GM12878 (cell line): ENCODE results near the gene N4BP2L1. TPM values are rescaled to one million over a fixed set of nuclear protein-coding genes. Genes with fewer than 3 reads are reported as not detected.

Experiments
- ATAC-seq: fragments of 200-7000 bp; cut with Tn5 transposase; 3 replicates; pipeline ENCODE4 v1.9.1; 2020; ENCODE audit warnings: mild to moderate bottlenecking, moderate library complexity
- BruUV-seq: library from RNA; stranded (reverse); fragments of 400-500 nt; replicated peaks from 2 replicates; lab custom pipeline; 2021; lab: Mats Ljungman, UMichigan
- CTCF ChIA-PET: fragments of 300-600 bp; sonication (Branson Sonifier 250); formaldehyde crosslinking; extraction: SDS; loops from one replicate; lab custom pipeline; 2021; ENCODE audit warnings: inconsistent platforms; lab: Yijun Ruan, JAX
- POLR2A ChIA-PET: fragments of 350-600 bp; formaldehyde crosslinking; extraction: SDS; loops from one replicate; lab custom pipeline; 2021; ENCODE audit warnings: inconsistent platforms; lab: Charles Lee
- RAD21 ChIA-PET: fragments of 300-600 bp; sonication (Branson Sonifier 250); formaldehyde crosslinking; loops from one replicate; lab custom pipeline; 2023; ENCODE audit warnings: antibody characterized with exemption; ENCODE audit not compliant: unreplicated experiment; lab: Charles Lee
- SMC1A ChIA-PET: fragments of 300-600 bp; sonication (Branson Sonifier 250); formaldehyde crosslinking; loops from one replicate; lab custom pipeline; 2023; ENCODE audit not compliant: unreplicated experiment, uncharacterized antibody; lab: Charles Lee
- DNase-seq: peaks from one replicate; pipeline ENCODE4 v3.0.0-alpha.2; 2011; ENCODE audit warnings: low read depth, low spot score
- FAIRE-seq: peaks from 3 replicates; lab custom pipeline; 2011; peaks lifted over from hg19 to GRCh38; lab: Jason Lieb, UNC
- H2AFZ ChIP-seq: 2 replicates; pipeline ENCODE4 v1.6.0; 2011; ENCODE audit warnings: low read depth, low read length, control low read depth; ENCODE audit not compliant: control insufficient read depth
- H3K27ac ChIP-seq: 2 replicates; pipeline ENCODE4 v1.5.1; 2011; ENCODE audit warnings: control low read depth; ENCODE audit not compliant: control insufficient read depth, insufficient read depth
- H3K27me3 ChIP-seq, 2 experiments: replicated peaks in 1 of 2; 2 replicates each; pipeline versions ENCODE4 v1.6.0 to v1.6.1; 2011; ENCODE audit warnings: low read length in 1 of 2; ENCODE audit not compliant: control insufficient read depth in 2 of 2, insufficient read depth in 2 of 2
- H3K36me3 ChIP-seq, 2 experiments: 2 replicates each; pipeline ENCODE4 v1.5.1; 2011; ENCODE audit warnings: low read length in 1 of 2; ENCODE audit not compliant: control insufficient read depth in 2 of 2, insufficient read depth in 2 of 2
- H3K4me1 ChIP-seq: 2 replicates; pipeline ENCODE4 v1.6.1; 2011; ENCODE audit warnings: mild to moderate bottlenecking, low read length, moderate library complexity, mixed read lengths; ENCODE audit not compliant: control insufficient read depth, insufficient read depth
- H3K4me2 ChIP-seq: 2 replicates; pipeline ENCODE4 v1.6.0; 2011; ENCODE audit warnings: control low read depth; ENCODE audit not compliant: control insufficient read depth, insufficient read depth
- H3K4me3 ChIP-seq: fragments of 200-600 bp; sonication (generic); 2 replicates; pipeline ENCODE4 v1.5.1; 2016
- H3K79me2 ChIP-seq: 2 replicates; pipeline ENCODE4 v1.6.0; 2011; ENCODE audit warnings: low read length; ENCODE audit not compliant: control insufficient read depth, insufficient read depth
- H3K9ac ChIP-seq: 2 replicates; pipeline ENCODE4 v1.8.0; 2011; ENCODE audit warnings: low read length, control low read depth, mixed read lengths; ENCODE audit not compliant: control insufficient read depth, insufficient read depth
- H3K9me3 ChIP-seq: replicated peaks from 3 replicates; pipeline ENCODE4 v1.5.1; 2011; ENCODE audit warnings: mild to moderate bottlenecking, low read length; ENCODE audit not compliant: control insufficient read depth, insufficient read depth
- H4K20me1 ChIP-seq: 2 replicates; pipeline ENCODE4 v1.6.0; 2011; ENCODE audit not compliant: control insufficient read depth, insufficient read depth
- CHD4 ChIP-seq: fragments of 200-600 bp; sonication (generic); IDR thresholded peaks from 2 replicates; pipeline ENCODE4 v1.6.1; 2016; ENCODE audit warnings: mild to moderate bottlenecking
- FOXK2 ChIP-seq: fragments of 450-650 bp; IDR thresholded peaks from 2 replicates; pipeline ENCODE4 v1.6.1; 2017; ENCODE audit warnings: mild to moderate bottlenecking, moderate library complexity
- MTA2 ChIP-seq: fragments of 450-650 bp; IDR thresholded peaks from 2 replicates; pipeline ENCODE4 v1.6.1; 2016; ENCODE audit warnings: low read depth, mild to moderate bottlenecking, moderate library complexity
- RELB ChIP-seq: fragments of 450-650 bp; IDR thresholded peaks from 2 replicates; pipeline ENCODE4 v1.6.1; 2017; ENCODE audit warnings: low read depth, mild to moderate bottlenecking, moderate library complexity
- TCF12 ChIP-seq: IDR thresholded peaks from 2 replicates; pipeline ENCODE4 v1.6.1; 2011; ENCODE audit warnings: low read depth, mild to moderate bottlenecking, low read length
- WGBS: methylation state at CpG from one replicate; pipeline ENCODE4 v1.1.6; 2016; ENCODE audit warnings: low lambda C conversion rate; ENCODE audit not compliant: insufficient replicate concordance, insufficient coverage; ENCODE audit errors: missing lambda C conversion rate; 5-methylcytosine and 5-hydroxymethylcytosine counted together
- in situ Hi-C: fragments of 300-500 bp; cut with MboI; formaldehyde crosslinking; loops from 9 replicates; pipeline ENCODE4 v1.14.3; 2018; ENCODE audit warnings: mixed read lengths
- intact Hi-C: fragments of 100-400 bp; cut with micrococcal nuclease; formaldehyde crosslinking; loops from one replicate; pipeline ENCODE4 v1.14.2; 2022; ENCODE audit not compliant: unreplicated experiment
- polyA plus RNA-seq, 11 experiments: library from polyadenylated mRNA; depleted of rRNA in 4 of 11; unstranded in 6 of 11; stranded (reverse) in 5 of 11; fragments of >200 nt; fragmentation: Nextera tagmentation in 4 of 11; fragmentation: Illumina TruSeq in 1 of 11; extraction: Ambion mirVana in 4 of 11; extraction: Trizol in 1 of 11; gene quantifications; 1 replicate in 1 of 11; 2 replicates in 10 of 11; pipeline versions ENCODE4 v1.2.1 to v1.2.3, GENCODE V29; 2011 to 2016; ENCODE audit warnings: inconsistent platforms in 2 of 11, missing spikeins in 2 of 11, low read depth in 1 of 11
- total RNA-seq, 4 experiments: library from RNA; depleted of rRNA in 3 of 4; stranded (reverse); fragments of >200 nt in 3 of 4; fragmentation: Illumina TruSeq in 1 of 4; extraction: Trizol in 1 of 4; gene quantifications; 2 replicates each; pipeline versions ENCODE4 v1.2.1 to v1.2.3, GENCODE V29; 2013 to 2021

The N4BP2L1 gene
- total and polyA plus RNA-seq, 10 of the 15 experiments (the other 5 are each of a cell fraction or from before 2014, with no cell fraction given) = 3.3 to 42.5 (median 16.2) TPM

DNA sequence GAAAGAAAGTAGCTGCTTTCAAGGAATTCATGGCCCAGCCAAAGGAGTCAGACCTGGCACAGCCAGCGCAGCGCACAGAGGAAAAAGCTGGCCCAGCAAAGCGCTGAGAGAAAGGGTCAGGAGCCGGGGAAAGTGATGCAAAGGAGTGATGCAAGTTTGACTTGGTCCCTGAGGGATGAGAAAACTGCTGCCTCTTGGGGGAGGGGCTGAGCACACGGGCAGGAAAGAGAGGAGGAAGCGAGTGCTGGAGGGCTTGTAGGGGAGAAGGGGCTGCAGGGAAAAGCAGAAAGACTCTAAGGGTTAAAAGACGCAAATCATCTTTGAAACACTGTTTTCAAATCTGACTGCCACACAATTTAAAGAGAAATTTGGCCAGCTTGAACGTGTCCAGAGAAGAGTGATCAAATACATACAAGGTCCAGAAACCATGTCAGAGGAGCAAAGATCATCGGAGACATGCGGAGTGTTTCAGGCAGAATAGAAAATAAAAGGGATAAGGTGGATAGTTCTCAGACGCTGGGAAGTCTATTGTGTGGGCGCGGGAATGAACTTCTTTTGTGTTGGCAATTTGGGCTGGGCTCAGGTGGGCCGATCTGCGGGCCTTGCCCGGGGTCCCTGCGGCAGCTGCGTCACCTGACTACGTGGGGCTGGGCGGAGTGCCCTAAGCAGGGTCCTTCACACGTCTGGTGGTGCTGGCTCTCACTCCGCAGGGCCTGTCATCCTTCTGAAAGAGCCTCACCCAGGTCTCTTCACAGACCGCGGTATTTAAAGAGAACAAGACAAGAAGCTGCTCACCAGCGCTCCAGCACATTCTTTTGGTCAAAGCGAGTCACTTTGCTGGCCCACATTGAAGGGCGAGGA, 18.1 kb downstream of the N4BP2L1 start:
- SMC1A ChIA-PET = interaction anchor here (1.0 kb wide), 1 partner anchor 37 kb away, joined by 3 read pairs; no protein-coding TSS in a partner anchor
- no peak overlapping the region for H2AFZ ChIP-seq
- no peaks in the 10 kb centered on the region for H3K27me3 ChIP-seq
- no peaks in the 10 kb centered on the region for H3K4me1 ChIP-seq
- FAIRE-seq = no peak
- ATAC-seq = no peak
- DNase-seq = no peak
- TF ChIP-seq FOXK2 = no peak
- TF ChIP-seq TCF12 = no peak
- no peak for TF ChIP-seq RELB
- TF ChIP-seq MTA2 = no peak
- TF ChIP-seq CHD4 = no peak
- TF ChIP-seq, all 136 proteins: peak for 0
- Histone ChIP-seq H3K79me2 (no peaks in the 10 kb centered on the region), H3K9ac (no peak overlapping the region), H3K9me3 (no peaks in the 10 kb centered on the region), H3K36me3 (peaks cover 0 to 2% of the 10 kb centered on the region in 2 experiments; a peak in 1 of 4 replicates), H3K4me3 (no peak overlapping the region), H4K20me1 (no peaks in the 10 kb centered on the region), H3K27ac (no peak overlapping the region), H3K4me2 (no peak overlapping the region)
- BruUV-seq = no TSS peak
- RAD21 ChIA-PET = no interaction called here
- in situ Hi-C loops = no loop called here
- intact Hi-C loops = no loop called here
- POLR2A ChIA-PET = interaction anchor here (0.6 kb wide), 1 partner anchor 87 kb away, joined by 3 read pairs; no protein-coding TSS in a partner anchor
- WGBS = 98% methylated on average over 27 of the region's 27 CpGs
- CTCF ChIA-PET = interaction anchor here (1.3 kb wide), 1 partner anchor 241 kb away, joined by 3 read pairs; no protein-coding TSS in a partner anchor
